Neural cell (in vitro differentiated cells): Measurements from ENCODE around the gene SMPD2.

Experiments
- EP300 ChIP-seq: fragments of 450-650 bp; conservative IDR thresholded peaks from 2 replicates; pipeline ENCODE4 v1.6.1; 2014; ENCODE audit warnings: antibody characterized with exemption, mild to moderate bottlenecking, moderate library complexity; ENCODE audit not compliant: poor library complexity, severe bottlenecking
- EZH2 ChIP-seq: fragments of 200-600, 300-800 bp; shearing (Covaris generic), sonication (generic); IDR thresholded peaks from 2 replicates; pipeline ENCODE4 v1.6.1; 2014; ENCODE audit warnings: antibody characterized with exemption, low read length, borderline replicate concordance, mild to moderate bottlenecking; ENCODE audit not compliant: insufficient read depth, poor library complexity, severe bottlenecking
- MXI1 ChIP-seq: fragments of 450-650 bp; conservative IDR thresholded peaks from 2 replicates; pipeline ENCODE4 v1.6.1; 2014; ENCODE audit warnings: antibody characterized with exemption, mild to moderate bottlenecking; ENCODE audit not compliant: poor library complexity, severe bottlenecking
- POLR2AphosphoS5 ChIP-seq: IDR thresholded peaks from 2 replicates; pipeline ENCODE4 v1.6.1; 2012
- TAF1 ChIP-seq: IDR thresholded peaks from 2 replicates; pipeline ENCODE4 v1.6.1; 2012; ENCODE audit warnings: low read depth
- TF ChIP-seq, protein P1 (sequence below): IDR thresholded peaks from 2 replicates; pipeline ENCODE4 v1.6.1; 2012; ENCODE audit warnings: borderline replicate concordance
- TF ChIP-seq, protein P2 (sequence below): fragments of 450-650 bp; IDR thresholded peaks from 2 replicates; pipeline ENCODE4 v1.5.1; 2014; ENCODE audit warnings: antibody characterized with exemption, mild to moderate bottlenecking, moderate library complexity; ENCODE audit not compliant: poor library complexity, severe bottlenecking

DNA sequence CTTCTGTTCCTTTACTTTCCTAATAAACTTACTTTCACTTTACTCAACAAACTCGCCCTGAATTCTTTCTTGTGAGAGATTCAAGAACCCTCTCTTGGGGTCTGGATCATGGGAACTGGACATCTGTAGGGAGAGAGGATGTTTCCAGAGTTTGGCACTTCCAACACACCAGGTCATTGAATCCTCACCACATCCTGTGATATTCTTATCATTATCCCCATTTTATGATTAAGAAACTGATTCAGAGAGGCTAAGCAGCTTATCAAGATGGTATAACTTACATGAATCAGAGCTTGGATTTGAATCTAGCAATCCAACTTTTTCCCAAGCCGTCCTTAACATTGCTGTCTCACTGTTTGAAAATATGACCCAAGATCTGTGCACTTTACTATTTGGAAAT lies 15.6 kb upstream of the SMPD2 start:
- TF ChIP-seq, protein P1, sequence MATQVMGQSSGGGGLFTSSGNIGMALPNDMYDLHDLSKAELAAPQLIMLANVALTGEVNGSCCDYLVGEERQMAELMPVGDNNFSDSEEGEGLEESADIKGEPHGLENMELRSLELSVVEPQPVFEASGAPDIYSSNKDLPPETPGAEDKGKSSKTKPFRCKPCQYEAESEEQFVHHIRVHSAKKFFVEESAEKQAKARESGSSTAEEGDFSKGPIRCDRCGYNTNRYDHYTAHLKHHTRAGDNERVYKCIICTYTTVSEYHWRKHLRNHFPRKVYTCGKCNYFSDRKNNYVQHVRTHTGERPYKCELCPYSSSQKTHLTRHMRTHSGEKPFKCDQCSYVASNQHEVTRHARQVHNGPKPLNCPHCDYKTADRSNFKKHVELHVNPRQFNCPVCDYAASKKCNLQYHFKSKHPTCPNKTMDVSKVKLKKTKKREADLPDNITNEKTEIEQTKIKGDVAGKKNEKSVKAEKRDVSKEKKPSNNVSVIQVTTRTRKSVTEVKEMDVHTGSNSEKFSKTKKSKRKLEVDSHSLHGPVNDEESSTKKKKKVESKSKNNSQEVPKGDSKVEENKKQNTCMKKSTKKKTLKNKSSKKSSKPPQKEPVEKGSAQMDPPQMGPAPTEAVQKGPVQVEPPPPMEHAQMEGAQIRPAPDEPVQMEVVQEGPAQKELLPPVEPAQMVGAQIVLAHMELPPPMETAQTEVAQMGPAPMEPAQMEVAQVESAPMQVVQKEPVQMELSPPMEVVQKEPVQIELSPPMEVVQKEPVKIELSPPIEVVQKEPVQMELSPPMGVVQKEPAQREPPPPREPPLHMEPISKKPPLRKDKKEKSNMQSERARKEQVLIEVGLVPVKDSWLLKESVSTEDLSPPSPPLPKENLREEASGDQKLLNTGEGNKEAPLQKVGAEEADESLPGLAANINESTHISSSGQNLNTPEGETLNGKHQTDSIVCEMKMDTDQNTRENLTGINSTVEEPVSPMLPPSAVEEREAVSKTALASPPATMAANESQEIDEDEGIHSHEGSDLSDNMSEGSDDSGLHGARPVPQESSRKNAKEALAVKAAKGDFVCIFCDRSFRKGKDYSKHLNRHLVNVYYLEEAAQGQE, result no peak
- TF ChIP-seq POLR2AphosphoS5, result no peak
- TF ChIP-seq, protein P2, sequence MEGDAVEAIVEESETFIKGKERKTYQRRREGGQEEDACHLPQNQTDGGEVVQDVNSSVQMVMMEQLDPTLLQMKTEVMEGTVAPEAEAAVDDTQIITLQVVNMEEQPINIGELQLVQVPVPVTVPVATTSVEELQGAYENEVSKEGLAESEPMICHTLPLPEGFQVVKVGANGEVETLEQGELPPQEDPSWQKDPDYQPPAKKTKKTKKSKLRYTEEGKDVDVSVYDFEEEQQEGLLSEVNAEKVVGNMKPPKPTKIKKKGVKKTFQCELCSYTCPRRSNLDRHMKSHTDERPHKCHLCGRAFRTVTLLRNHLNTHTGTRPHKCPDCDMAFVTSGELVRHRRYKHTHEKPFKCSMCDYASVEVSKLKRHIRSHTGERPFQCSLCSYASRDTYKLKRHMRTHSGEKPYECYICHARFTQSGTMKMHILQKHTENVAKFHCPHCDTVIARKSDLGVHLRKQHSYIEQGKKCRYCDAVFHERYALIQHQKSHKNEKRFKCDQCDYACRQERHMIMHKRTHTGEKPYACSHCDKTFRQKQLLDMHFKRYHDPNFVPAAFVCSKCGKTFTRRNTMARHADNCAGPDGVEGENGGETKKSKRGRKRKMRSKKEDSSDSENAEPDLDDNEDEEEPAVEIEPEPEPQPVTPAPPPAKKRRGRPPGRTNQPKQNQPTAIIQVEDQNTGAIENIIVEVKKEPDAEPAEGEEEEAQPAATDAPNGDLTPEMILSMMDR, result no peak
- TF ChIP-seq EP300, result no peak
- no peak for TF ChIP-seq MXI1
- no peak for TF ChIP-seq EZH2
- no peak for TF ChIP-seq TAF1
